GM19193 (cell line): ENCODE measurements around the gene ASS1.

Experiments used
- POLR2A ChIP-seq: IDR thresholded peaks from 4 replicates; pipeline ENCODE4 v1.6.1; 2011; ENCODE audit not compliant: insufficient read depth, insufficient read length; ENCODE audit errors: extremely low read depth

Gene ASS1

DNA sequence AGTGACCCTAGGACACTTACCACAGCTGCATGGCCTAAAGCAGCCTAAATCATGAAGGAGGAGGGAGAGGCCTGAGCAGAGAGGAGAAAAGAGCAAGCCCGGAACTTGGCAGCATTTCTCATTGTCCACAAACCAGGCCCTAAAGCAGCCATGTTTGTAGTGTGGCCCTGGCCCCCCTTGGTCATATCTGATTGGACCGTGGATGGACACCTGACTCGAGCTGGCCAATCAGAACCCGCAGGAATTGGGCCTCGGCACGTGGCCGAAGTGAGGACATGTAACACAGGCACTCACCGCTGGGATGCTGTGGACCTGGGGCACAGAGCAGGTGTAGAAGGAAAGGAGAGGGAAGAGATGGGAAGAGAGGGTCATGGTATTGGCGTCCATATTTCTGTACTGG, 56.9 kb downstream of the ASS1 start:
- TF ChIP-seq POLR2A = no peak

DNA sequence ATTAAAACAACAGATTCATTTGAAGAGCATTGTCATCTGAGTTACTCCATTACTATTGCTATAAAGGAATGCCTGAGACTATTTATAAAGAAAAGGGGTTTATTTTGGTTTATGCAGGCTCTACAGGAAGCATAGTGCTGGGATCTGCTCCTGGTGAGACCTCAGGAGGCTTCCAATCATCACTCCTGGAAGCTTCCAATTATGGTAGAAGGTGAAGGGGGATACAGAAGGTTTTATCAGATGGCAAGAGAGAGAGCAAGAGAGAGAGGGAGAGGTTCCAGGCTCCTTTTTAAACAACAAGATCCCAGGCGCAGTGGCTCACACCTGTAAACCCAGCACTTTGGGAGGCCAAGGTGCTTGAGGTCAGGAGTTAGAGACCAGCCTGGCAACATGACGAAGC, 63.5 kb downstream of the ASS1 start:
- no peak for TF ChIP-seq POLR2A

DNA sequence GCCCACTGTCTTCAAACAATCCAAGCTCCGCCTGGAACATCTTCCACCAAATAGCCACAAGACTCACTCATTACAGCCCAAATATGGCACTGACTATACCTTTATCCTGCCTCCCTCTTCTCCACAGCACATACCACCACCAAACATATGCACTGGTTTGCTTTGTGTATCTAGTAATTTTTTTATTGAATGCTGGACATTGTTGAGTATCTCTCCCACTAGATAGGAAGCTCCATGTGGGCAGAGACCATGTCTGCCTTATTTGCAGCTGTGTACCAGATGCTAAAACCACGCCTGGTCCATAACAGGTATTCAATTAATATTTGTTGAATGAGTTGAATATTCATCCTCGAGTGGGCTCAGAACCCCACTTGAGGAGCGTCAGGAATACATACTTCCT, 67.4 kb downstream of the ASS1 start:
- no peak for TF ChIP-seq POLR2A

DNA sequence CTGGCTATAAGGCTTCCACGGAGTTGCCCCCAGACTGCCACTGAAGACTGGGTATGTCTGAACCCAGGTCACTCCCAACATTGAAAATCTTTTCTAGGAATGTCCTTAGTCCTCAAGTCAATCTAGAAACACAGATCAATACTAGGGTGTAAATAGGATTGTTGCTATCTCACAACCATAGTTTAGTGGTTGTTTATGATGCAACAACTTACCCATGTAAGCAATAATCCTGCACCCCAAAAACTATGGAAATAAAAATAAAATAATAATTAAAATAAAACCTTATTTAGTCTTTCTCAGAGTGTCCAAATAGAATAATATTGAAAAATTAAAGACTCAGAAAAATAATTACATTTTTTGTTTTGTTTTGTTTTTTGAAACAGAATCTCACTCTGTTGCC, 68.3 kb downstream of the ASS1 start:
- TF ChIP-seq POLR2A = no peak

DNA sequence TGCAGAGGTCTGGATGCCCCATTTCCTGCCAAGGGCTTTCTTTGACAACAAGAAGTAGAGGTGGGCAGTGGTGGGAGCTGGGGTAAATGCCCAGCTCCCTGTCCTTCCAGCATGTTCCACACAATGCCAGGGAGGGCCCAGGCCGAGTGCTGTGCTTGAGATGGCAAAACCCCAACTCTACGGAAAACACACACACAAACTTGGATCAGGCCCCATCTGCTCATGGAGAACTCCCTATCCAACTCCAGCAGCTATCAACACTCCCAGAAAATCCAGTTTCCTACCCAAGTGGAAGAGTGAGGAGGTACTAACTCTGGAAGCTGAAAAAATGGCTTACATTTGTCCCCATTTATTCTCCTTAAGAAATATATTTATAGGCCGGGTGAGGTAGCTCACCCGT, 73.5 kb downstream of the ASS1 start:
- TF ChIP-seq POLR2A = no peak

DNA sequence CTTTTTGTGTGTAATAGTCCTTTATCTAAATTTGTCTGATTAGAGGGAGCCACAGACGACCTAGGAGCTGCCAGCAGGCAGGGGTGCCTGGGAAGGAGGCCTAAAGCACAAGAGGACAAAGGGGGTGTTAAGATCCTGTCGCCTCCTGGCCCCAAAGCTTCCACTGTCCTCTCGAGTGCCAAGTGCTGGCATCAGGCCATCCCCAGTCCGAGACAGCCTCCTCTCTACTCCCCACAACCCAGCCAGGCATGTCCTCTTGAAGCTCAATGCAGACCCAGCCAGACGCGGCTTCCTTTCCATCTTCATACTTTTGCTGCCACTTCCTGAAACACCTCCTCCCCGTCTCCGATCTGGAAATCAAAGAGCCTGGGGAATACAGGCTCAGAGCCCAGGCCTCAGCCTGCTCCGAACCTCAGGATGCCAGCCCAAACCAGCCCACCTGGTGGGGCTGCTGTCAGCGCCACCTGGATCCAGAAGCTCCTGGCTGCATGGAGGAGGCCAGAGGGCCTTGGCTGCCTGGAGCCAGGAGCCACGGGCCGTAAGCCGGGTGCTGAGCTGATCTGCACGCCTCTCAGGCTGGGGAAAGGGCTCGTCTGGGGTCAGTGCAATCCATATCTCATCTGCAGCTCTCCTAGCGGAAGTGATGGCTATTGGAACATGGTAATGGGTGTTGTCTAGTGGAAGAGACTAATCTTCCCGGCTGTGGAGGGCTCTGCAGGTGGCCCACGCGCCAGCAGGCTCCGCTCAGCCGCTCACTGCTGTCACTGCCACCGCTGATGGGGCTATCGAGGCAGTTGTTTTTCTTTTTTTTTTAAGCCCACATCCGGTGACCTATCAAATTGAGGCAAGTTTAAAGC, 74.4 kb downstream of the ASS1 start:
- no peak for TF ChIP-seq POLR2A

DNA sequence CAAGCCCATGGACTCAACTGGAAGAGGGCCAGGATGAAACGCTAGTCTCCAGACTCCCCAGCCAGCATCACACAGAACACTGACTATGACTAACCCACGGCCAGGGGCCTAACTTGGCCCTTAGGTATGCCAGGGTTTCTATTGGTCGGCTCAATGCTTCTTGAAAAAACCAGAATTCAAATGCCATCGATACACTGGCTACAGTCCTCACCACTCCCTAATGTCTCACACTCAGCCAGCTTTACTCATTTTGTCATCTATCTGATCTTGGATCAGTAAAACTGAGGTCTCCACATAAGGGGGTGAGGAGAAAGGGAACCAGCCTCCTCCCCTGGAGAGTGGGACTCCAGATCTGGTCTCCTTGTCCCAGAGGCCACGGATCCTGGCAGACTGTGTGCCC, 75.2 kb downstream of the ASS1 start:
- TF ChIP-seq POLR2A = no peak

DNA sequence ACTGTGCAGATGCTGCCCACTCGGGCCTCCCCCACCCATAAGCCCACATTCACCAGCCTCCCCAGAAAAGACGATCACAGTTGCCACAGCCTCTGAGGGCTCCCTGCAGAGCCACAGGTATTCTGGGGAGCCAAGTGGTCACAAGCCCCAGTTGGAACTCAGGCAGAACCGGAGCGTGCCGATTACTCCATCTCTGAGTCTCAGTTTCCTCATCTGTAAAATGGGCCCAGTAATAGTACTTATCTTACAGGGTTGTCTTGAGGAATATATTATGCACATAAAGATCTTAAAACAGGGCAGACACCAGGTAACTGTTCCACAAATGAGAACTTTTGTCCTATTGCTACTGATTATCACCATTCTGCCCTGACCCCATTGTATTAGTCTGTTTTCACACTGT, 77.0 kb downstream of the ASS1 start:
- TF ChIP-seq POLR2A = no peak

DNA sequence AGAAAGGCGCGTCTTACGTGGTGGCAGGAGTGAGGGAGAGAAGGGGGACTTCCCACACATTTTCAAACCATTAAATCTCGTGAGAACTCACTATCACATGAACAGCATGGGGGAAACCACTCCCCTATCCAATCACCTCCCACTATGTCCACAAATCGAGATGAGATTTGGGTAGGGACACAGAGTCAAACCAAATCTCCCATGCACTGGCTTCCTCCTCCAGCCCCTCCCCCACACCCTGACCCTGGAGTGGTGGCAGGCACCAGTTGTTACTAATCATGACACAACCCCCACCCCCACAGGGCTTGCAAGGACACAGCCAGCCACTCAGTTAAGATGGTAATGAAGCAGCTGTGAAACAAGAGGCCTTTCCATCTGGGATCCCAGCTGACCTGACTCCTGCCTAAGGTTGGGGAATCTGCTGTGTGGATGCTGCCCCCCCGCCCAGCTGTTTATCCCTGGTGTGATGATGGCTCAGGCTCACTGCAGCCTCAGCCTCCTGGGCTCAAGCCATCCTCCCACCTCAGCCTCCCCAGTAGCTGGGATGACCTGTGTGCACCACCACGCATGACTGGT, 77.6 kb downstream of the ASS1 start:
- no peak for TF ChIP-seq POLR2A

DNA sequence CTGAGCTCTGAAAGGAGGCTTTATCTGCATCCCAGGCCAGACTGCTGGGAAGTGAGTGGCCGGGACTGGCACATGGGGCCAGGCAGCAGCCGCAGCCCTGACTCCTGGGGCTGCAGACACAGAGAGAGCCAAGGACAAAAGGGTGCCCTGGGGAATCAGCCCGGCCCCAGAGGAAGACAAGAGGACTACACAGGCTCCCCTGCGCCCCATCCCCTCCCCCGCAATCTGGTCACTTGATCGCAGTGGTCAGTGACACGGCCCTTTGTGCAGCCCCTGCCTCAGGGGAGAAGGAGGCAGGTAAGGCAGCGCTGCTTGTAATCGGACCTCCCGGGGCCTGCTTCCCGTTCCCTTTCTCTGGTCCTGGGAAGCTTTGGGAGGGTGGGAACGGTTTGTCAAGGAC, 79.2 kb downstream of the ASS1 start:
- no peak for TF ChIP-seq POLR2A

DNA sequence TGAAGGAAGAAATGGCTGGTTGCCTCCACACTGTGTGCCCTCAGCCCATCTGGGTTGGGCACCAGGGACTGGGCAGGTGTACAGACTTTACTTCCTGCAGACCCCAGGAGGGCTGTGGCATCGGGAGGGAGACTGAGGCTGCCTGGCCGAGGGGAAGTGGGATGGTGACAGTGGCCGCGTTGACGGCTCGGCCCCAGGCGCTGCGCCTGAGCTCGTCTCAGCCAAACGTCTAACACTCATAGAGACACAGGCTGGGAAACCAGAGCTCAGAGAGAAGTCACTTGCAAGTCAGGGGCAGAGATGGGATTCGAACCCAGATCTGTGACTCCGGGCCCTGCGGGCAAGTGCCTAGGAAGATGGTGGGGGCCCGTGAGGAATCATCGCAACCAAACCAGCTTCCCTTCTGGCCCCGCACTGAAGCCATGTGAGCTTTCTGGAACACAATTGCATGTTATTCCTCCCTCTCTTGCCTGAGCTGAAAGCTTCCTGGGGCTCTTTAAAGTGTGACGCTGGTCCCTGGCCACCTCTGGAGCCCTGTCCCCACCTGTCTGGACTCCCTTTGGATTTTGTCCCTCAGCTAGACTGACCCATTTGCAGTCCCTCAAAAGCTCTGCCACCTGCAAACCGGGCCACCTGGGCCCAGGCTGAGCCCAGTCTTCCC, 81.6 kb downstream of the ASS1 start:
- no peak for TF ChIP-seq POLR2A

DNA sequence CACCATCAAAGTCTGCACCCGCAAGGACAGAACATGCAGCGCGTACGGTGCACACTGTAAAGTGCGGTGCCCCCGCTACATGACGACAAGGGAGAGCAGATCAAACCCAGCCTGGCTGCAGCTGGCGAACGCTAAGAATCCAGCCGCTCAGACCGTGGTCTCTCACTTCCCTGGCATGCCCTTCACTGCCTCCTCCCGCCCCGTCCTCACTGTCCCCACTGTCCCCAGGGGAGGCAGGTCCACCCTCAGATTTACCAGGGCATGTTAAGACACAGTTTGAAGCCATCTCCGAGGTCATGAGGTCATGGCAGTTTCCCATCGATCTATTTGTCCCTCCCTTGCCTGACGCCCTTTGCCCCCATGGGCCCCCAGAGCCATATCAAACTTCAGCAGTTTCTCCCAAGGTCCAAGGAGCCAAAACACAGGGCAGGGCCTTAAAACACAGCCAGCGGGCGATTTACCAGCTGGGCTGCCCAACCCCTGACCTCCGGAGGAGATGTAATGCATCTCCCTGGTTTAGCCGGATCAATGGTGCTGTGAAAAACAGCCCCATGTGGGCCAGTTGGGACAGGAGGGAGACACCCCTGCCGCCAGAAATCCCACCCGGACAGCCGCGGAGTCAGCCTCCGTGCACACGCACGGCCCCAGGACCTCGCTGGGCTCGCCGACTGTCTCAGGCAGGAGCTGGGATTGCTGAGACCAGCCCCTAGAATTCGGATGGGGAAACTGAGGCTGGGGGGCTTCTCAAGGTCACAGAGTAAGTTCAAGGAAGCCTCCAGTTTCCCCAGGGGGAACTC, 82.3 kb downstream of the ASS1 start:
- TF ChIP-seq POLR2A = no peak

DNA sequence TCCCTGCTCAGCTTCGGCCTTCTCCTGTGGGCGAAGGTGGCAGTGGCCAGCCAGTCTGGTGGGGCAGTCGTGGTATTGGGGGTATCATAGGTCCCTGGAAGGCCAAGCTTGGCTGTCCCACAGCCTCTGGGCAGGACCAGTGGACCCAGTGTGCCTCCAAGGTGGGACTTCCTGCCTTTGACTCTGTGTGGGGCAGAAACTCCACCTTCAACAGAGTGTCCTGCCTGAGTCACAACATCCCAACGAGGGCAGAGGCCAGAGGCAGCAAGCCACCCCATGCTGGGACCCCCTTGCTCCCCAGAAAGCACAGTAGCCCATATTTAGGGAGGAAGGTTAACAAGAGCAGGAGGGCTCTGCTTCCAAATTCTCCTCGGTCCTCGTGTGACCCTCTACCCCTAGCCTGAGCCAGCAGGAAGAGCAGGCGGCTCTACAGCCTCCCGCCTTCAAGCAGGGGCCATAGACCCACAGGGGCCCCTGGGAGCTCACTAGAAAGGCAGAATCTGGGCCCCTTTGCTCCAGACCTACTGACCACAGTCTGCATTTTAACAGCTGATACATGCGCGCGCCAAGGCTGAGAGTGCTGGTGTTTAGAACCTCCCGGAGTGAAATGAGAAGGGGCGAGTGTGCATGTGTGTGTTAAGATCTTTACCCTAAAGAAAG, 83.0 kb downstream of the ASS1 start:
- no peak for TF ChIP-seq POLR2A

DNA sequence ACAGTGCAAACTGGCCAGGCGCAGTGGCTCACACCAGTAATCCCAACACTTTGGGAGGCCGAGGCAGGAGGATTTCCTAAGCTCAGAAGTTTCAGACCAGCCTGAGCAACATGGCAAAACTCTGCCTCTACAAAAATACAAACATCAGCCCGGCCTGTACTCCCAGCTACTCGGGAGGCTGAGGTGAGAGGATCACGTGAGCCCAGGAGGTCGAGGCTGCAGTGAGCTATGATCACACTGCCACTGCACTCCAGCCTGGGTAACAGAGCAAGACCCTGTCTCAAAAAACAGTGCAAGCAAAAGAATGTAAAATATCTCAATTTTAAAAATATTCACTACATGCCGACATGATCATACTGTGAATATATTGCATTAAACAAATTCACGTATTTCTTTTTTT, 83.9 kb downstream of the ASS1 start:
- no peak for TF ChIP-seq POLR2A

DNA sequence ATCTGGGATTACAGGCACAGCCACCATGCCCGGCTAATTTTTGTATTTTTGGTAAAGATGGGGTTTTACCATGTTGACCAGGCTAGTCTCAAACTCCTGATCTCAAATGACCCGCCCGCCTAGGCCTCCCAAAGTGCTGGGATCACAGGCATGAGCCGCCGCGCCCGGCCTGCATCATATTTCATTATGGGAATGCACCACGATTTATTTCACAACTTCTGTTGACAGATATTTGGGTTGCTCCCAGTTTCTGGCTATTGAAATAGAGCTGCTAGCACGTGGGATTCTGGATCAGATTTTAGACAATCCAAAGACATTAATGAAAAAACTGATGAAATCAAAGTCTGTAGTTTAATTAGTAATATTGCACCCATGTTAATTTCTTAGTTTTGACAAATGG, 86.2 kb downstream of the ASS1 start:
- TF ChIP-seq POLR2A = no peak
